ENCODE results near the gene EXOC6B. TPM values are rescaled to one million over a fixed set of nuclear protein-coding genes. Genes with fewer than 3 reads are reported as not detected.

The EXOC6B gene
- total RNA-seq, 4 donors from 2014 or later = 15.7 to 58.4 (median 37.9) TPM

DNA sequence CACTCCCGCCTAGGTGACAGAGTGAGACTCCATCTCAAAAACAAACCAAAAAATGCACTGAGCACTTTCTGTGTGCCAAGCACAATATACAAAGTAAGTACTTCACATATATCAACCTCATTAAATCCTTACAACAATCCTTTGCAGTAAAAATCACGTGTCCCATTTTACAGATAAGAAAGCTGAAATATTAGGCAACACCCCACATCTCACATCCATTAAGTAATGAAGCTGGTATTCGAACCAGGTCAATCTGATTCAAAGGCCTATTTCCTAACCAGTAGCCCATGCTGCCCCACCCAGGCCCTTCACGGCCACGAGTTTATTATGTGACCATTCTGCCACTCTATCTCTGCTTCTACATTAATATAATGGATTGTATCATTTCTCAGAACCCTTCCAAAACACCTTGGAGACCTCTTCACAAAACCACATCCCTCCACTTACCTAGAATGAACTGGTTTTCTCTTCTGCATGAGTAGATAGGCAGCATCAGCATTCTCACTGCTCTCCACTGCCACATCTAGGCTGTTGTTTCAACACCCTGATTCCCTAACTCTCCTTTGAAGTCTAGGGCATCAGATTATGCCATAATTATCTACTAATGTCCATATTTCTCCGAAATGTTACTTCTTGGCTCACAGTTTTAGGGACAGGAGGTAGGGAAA, 3.1 kb upstream of the EXOC6B start:
- no peak overlapping the region for H3K4me3 ChIP-seq
- TF ChIP-seq POLR2A (IDR thresholded peaks at IDR 0.05) = no peak
- no peak for TF ChIP-seq POLR2AphosphoS5 (IDR thresholded peaks at IDR 0.05)
- TF ChIP-seq EP300 (IDR thresholded peaks at IDR 0.05; ENCODE audit: low read depth) = no peak
- TF ChIP-seq CTCF (IDR thresholded peaks at IDR 0.05) = no peak
- in situ Hi-C loops (cut with MboI; ENCODE audit: low pct_ligation_motif_present in 1 of 4, low pct_unique_long_range_greater_than_20kb in 1 of 4, low sequenced_read_pairs in 3 of 4) = no loop called here
- DNase-seq = no peak
- 66 to 76% methylated on average over 3 to 6 of the region's 6 CpGs for WGBS, 2 donors (ENCODE audit: low coverage in 1 of 2)
- H3K4me1 ChIP-seq = peaks cover 7 to 12% (median 11%) of the 10 kb centered on the region in 4 donors
- H3K27ac ChIP-seq = no peak overlapping the region
- no peaks in the 10 kb centered on the region for H3K36me3 ChIP-seq
- H3K9me3 ChIP-seq = no peaks in the 10 kb centered on the region
- peaks cover 5% of the 10 kb centered on the region for H3K27me3 ChIP-seq
- intact Hi-C loops (cut with DNase I; ENCODE audit: low total_unique reads) = no loop called here

DNA sequence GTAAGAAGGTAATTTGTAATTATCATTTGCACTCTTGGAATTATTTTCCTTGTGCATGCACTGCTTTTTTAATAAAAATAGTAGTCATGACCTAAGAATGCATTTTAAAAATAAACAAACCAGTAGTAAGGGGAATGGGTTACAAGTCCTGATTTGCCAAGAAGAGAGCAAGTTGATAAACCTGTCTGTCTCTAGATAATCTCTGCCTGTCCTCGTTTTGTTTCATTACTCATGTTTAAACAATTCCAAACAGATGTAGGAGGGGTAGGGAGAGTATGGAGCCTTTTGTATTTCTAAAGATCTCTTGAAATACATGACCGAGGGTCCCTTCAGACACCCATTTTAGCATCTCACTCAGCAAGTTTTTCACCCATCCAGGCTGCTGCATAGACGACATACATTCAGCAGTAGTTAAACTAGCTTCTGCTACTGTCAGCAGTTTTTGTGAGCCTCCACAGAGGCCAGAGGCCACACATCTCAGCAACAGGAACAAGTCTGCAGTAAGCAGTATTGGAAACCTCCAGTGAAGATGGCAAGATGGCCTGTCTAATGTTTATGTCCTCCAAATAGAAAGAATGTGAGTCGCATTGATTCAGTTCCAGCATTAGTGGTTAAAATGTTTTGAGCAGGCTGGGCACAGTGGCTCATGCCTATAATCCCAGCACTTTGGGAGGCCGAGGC, 2.3 kb upstream of the EXOC6B start:
- no peak for DNase-seq
- in situ Hi-C loops (cut with MboI; ENCODE audit: low pct_ligation_motif_present in 1 of 4, low pct_unique_long_range_greater_than_20kb in 1 of 4, low sequenced_read_pairs in 3 of 4) = no loop called here
- TF ChIP-seq CTCF (IDR thresholded peaks at IDR 0.05) (no peak), EP300 (IDR thresholded peaks at IDR 0.05; ENCODE audit: low read depth) (no peak), POLR2A (IDR thresholded peaks at IDR 0.05) (no peak), POLR2AphosphoS5 (IDR thresholded peaks at IDR 0.05) (no peak)

GRCh38 chr2:72827487-72827886, 1.7 kb upstream of the EXOC6B start:
- intact Hi-C loops (cut with DNase I; ENCODE audit: low total_unique reads) = no loop called here
- H3K4me3 ChIP-seq = no peak overlapping the region
- 89 to 94% methylated on average over 1 of the region's 1 CpG for WGBS, 2 donors (ENCODE audit: low coverage in 1 of 2)

More for the DNA sequence above, 2.3 kb upstream of the EXOC6B start:
- Histone ChIP-seq H3K36me3 (no peaks in the 10 kb centered on the region), H3K27me3 (peaks cover 5% of the 10 kb centered on the region), H3K4me3 (no peak overlapping the region), H3K27ac (no peak overlapping the region), H3K9me3 (no peaks in the 10 kb centered on the region), H3K4me1 (peaks cover 7 to 17% (median 15%) of the 10 kb centered on the region in 4 donors)
- WGBS, 2 donors (ENCODE audit: low coverage in 1 of 2) = 33 to 63% methylated on average over 3 to 5 of the region's 5 CpGs
- intact Hi-C loops (cut with DNase I; ENCODE audit: low total_unique reads) = no loop called here

More at GRCh38 chr2:72827487-72827886, 1.7 kb upstream of the EXOC6B start:
- Histone ChIP-seq H3K4me1 (peaks cover 7 to 17% (median 15%) of the 10 kb centered on the region in 4 donors), H3K9me3 (no peaks in the 10 kb centered on the region), H3K27ac (no peak overlapping the region), H3K36me3 (no peaks in the 10 kb centered on the region), H3K27me3 (peaks cover 5% of the 10 kb centered on the region)
- TF ChIP-seq POLR2AphosphoS5 (IDR thresholded peaks at IDR 0.05) (no peak), CTCF (IDR thresholded peaks at IDR 0.05) (no peak), POLR2A (IDR thresholded peaks at IDR 0.05) (no peak), EP300 (IDR thresholded peaks at IDR 0.05; ENCODE audit: low read depth) (no peak)
- in situ Hi-C loops (cut with MboI; ENCODE audit: low pct_ligation_motif_present in 1 of 4, low pct_unique_long_range_greater_than_20kb in 1 of 4, low sequenced_read_pairs in 3 of 4) = no loop called here
- DNase-seq = no peak
